Myocyte (in vitro differentiated cells): ENCODE results near the gene PPIL1. TPM values are rescaled to one million over a fixed set of nuclear protein-coding genes. Genes with fewer than 3 reads are reported as not detected.

Experiments
- DNase-seq: peaks from one replicate; pipeline ENCODE4 v3.0.0-alpha.2; 2012; ENCODE audit warnings: low read depth
- total RNA-seq: library from RNA; depleted of rRNA; stranded (reverse); fragments of >200 nt; gene quantifications from 2 replicates; pipeline ENCODE4 v1.2.3, GENCODE V29; 2014

The PPIL1 gene
- total RNA-seq, 1 donor from 2014 or later = 31.3 TPM

DNA sequence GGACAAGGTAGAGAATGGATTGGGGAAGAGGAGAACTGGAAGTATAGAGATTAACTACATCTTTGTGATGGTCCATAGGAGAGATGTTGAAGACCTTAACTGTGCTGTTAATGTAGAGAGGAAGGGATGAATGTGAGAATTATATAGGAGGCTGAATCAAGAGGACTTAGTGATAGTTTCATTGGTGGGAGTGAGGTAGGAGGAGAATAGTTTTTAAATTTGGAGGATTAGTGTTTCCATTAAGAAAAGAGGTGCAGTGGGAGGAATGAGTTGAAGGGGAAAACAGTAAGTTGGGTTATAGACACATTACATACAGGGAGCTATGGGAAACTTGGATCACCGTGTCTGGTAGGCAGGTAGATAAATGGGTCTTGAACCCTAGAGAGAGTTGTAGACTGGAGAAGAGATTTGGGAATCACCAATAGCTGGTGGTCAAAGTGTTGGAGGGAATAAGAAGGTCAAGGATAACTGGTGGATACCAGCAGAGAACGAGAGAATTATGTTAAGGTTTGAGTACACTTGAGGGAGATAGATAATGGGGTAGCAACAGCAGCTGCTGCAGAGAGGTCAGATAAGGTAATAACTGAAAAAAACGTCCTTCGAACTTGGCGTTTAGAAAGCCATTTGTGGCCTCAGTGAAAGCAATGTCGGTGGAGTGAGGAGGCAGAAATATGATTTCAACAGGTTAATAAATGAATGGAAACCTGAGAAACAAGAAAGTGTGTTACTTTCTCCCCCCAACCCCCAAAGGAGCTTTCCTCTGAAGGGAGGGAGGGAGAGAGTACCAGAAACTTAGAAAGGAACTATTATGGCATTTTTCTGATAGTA lies 14.3 kb upstream of the PPIL1 start:
- no peak for DNase-seq

DNA sequence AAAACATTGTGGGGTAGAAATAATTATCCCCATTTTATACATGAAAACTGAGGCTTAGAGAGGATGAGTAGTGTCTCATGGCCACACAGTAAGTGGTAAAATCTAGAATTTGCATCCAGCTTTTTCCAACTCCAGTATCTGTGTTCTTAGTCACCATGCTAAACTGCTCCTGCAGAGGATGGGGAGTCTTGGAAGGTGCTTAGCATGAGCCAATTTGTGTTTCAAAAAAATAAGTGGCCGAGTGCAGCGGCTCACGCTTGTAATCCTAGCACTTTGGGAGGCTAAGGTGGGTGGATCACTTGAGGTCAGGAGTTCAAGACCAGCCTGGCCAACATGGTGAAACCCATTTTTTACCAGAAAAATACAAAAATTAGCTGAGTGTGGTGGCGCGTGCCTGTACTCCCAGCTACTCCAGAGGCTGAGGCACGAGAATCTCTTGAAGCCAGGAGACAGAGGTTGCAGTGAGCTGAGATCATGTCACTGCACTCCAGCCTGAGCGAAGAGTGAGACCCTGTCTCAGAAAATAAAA lies 13.6 kb upstream of the PPIL1 start:
- no peak for DNase-seq

DNA sequence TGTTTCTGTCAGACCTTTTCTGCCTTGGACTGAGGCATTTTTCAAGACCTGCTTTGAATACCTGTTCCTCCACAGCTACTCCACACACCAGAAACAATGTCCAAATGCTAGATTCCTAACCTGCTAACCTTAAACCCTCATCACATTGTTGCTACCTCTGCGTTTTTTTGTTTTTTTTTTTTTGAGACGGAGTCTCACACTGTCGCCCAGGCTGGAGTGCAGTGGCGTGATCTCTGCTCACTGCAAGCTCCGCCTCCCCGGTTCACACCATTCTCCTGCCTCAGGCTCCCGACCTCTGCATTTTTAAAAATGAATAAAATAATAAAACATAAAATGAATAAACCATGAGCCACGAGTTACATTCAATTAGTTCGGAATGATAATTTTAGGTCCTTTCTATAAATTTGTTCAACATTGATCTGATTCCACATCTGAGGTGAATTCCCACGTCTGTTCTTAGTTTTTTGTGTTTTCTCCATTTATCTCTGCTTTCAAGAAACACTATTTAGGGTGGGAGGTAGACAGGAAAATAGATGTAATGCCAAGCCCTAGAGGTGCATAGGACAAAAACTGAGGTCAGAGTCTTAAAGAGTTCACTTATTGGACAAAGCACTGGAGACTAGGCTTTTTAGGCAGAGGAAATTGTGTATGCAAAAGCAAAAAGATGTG lies 12.5 kb upstream of the PPIL1 start:
- DNase-seq = no peak

DNA sequence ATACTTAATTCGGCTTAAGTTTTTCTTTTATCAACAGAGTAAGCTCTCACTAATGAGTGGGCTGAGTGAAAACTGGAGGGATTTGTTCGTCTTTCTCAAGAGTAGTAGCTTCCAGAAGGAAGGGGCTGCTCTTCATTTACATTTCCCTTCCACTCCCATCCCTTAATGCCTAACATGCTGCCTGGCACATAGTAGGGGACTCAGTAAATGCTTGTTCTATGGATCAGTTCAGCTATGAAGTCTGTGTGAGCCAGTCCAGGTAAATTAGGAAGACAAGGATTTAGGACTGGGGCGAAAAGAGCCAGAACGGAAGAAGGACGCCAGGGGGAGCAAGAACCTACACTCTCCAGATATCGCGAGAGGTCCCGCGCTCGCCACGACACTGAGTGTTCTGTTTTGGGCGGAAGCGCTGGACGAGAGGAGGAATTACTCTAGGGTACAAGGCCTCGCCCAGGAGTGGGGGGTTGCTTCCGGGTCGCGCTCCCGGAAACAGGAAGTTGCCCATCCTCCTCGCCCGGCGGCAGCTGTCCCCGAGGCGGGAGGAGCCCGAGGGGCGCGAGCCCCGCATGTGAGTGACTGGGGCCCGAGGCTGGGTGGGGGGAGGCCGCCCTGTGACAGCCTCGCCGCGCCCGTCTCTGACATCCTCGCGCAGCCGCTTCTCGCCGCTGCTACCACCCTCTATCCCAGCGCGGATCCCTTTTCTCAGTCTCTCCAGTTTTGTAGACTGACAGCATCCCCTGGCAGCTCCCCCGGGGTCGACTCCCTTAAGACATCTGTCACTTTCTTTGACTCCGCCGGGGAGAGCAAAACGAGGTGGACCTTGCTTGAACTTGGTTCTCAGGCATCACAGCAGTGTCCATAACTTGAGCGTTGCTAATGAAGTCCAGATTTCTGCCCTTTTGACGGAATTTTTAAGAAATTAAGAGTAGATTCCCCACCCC lies 11.1 kb upstream of the PPIL1 start, which contains the start of gene C6orf89:
TSS of gene C6orf89 (plus strand) at position 492 of the 941 bp plus-strand sequence. CDS start 13,493 bp downstream, outside the sequence.
- DNase-seq = peak; percentile 99

DNA sequence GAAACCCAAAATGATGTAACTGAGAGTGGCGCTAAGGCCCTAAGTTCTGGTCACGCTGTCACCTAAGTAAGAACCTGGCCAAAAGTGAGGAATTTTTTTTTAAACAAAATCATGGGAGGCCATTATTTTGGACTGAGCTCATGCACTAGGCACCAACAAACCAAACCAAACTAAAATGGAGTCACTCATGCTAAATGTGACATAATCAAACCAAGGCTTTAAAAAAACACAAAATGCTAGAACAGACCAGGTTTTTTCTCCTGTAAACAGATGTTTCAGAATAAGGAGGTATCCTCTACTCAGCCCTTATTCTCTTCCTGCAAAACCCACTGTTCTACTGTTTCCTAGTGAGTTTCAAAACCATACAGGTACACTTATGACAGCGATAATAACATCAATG lies 10.0 kb upstream of the PPIL1 start:
- DNase-seq = no peak

DNA sequence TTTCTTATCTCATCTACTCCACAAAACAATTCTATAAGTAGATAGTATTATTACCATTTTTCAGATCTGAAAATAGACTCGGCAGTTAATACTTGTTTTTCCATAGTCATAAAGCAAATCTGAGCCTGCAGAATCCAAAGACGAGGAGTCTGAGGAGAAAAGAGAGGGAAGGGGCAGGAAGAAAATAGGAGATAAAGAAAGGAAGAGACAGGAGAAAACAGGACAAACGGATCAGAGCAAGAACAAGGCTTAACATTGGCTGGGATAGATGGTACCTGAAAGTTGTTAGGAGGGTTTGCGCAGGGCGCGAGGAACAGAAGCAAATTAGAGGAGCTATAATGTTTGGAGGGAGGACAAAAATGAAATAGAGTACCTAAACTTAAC lies 639 bp upstream of the PPIL1 start:
- DNase-seq = no peak

DNA sequence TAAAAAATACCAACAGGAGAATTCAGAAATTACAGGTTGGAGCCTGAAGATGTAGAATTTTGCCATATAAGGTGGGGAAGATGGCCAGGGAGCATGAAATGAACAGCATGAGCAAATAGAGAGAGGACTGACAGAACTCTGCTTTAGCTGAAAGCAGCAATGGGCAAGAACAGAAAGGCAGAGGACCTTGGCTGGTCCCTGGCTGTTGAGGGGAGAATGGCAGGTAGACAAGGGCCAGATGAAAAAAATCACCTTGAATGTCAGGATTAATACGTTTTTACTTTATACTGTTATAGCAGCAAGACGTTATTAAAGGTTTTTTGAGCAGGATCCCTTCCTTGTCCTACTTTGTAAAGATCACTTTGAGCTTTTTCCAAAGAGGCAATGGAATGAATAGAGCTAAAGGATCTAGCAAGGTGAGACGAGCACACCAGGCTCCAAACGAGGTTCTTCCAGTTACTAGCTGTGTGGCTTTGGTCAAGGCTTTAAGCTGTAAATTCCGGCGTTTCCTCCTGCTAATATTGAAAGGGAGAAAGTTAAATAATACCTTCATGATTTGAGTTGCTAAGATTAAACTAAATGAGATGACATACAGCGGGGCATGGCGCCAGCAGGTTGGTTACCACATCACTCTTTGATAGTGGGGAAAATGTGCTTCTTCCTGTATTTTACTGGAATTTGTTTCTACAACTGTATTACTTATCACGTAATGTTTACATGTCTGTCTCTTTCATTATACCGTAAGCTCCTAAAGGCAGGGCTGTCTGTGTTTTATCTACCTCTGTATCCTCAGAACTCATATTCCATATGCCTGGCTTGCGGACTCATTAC lies 776 bp downstream of the PPIL1 start:
- no peak for DNase-seq

DNA sequence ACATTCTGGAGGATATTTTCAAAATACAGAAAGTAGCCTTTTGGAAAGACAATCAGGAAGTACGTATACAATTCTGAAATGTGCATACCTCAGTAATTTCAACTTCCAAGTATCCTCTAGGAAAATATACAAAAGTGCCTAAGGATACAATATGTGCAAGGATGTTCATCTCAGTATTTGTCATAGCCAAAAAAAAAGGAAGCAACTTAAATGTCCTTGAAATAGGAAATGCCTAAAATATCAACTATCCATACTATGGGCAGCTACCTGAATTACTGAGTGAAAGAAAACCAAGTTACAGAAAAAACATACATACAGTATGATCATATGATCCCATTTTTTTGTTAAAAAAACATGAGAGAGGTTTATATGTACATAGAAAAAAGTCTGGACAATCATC lies 1.5 kb downstream of the PPIL1 start:
- no peak for DNase-seq

DNA sequence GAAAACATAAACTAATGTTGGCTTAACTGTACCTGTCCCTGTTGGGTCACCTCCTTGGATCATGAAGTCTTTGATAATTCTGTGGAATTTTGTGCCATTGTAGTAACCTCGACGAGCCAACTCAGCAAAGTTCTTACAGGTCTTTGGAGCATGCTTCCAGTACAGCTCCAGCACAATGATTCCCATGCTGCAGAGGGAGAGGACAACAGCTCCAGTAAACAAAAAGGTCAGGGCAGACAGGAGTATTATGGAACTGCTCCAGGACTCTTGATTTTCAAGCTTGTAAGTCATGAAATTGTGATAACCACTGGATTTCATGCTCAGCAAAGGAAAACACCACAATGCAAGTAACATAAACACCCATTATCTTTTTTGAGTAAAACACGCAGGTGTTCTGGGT lies 2.9 kb downstream of the PPIL1 start:
- DNase-seq = no peak

DNA sequence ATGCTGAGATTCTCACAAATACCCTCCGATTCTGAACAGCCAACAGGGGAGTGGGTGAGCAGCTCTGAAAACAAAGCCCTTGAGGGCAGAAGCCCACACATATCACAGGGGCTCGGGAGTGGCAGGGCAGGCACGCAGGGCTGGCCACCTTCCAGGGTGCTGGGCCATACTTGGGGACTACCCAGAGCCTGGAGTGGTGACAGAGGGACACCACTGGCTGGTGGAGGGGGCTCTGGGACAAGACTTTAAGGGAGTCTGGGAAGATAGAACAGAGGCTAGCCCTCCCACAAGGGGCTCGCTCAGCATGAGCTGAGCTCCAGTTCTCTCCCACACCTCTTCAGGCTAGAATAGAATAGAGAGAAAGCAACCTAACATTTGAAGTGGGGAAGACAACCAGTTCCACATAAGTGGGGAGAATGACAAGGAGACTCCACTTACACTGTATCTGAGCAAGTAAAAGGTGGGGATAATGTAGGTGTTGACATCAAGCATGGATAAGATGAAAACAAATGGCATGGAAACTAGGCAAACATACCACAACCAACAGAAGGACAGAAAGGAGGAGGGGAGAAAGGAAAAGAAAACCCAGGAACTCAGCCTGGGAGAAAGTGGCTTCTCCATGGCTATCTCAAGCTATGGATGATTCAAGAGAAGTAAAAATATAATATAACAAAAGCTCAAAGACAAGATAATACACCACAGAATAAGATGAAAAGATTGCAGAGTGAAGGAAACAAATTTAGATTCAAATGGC lies 7.0 kb downstream of the PPIL1 start:
- no peak for DNase-seq

DNA sequence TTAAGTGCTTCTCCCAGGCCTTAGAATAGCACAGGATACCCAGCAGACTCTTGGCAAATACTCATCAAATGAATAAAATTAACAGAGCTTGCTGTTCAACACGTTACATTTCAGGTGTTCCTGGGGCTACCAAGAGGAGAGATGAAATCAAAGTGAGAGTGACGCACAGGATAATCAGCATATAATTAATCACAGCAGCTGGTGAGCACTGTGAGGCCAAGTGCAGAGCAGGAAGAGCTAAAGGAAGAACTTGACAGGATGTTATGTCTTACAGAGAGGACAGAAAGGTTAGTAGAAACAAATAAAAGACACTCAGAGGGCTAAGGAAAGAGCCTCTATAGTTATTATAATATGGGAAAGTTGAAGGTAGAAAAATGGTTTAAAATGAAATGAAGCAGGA lies 8.8 kb downstream of the PPIL1 start:
- no peak for DNase-seq

DNA sequence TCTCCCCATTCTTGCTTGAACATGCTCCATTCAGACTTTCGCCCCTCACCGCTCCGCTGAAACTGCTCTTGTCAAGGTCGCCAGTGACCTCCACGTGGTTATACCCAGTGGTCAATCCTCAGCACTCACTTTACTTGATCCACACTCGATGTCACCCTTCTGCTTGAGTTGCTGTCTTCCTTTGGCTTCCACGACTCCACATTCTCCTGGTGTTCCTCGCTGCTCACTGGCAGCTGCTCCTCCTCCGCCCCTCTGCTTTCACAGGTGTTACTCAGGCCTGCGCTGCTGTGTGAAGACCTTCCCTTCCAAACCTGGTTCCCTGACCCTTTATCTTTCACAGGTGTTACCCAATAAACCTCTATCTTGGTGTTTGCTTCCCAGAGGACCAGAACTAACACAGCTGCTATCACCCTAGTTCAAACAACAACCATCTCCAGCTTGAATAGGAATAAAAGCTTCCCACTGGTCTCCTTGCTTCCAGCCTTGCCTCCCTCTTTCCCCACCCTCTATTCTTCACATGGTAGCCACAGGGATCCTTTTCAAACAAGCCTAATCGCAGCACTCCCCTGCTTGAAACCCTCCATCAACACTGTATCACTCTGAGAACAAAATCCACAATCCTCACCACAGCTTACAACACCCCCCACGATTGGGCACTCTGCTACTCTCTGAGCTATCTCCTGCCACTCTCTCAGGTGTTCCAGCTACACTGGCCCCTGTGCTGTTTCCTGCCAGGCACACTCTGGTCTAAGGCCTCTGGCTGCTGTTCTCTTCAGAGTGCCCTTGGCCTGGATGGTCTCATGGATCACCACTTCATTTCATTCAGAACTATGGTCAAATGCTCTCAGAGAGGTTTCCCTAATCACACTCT lies 10.7 kb downstream of the PPIL1 start:
- DNase-seq = no peak

DNA sequence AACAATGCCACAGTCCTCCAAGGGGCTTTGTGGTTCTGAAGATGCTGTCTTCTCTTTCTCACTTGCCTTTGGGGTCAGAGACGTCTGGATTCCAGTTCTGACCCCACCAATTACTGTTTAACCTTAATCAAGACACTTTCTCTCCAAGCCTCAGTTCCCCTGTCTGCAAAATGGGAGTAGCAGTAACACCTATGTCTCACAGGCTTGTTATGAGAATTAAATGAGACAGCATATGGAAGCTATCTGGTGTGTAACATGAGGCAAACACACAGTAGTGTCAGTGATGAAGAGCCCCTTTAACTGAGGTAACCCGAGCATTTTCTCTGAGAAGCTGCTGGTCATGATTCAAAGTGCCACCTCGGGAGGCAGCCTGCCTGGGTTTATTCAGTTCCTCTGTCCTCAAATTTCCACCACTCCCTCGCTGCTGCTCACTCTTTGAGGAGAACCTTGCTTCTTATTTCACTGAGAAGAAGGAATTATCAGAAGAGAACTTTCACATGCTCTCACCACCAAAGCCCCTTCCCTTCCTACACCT lies 11.7 kb downstream of the PPIL1 start:
- DNase-seq = no peak

DNA sequence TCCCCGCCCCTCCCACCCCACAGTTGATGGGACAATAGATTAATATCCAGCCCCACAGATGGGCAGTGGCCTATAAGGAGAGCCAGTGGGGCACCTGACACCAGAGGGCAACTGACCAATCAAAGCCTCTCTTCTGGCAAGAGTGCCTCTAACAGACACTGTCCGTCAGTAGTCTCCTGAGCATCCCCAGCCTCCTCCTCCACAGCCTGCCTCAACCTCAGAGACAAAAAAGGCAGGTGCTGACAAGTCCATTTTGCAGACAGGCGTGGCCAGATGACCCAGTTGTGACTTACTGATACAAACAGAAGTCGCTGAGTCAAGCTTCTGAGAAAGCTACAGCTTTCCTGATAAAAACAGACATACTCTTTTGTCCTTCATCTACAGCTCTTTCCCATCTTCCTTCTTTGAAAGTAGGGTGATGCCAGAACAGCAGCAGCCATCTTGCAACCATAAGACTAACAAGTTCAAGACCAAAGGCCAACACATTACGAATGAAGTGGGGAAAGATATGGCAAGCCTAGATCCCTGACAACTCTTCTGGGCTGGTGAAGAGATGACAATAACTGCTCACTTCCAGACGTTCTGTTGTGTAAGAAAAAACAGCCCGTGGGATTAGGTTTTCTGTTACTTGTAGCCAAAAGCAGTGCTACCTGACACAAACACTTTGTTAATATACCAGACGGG lies 12.3 kb downstream of the PPIL1 start:
- DNase-seq = no peak

DNA sequence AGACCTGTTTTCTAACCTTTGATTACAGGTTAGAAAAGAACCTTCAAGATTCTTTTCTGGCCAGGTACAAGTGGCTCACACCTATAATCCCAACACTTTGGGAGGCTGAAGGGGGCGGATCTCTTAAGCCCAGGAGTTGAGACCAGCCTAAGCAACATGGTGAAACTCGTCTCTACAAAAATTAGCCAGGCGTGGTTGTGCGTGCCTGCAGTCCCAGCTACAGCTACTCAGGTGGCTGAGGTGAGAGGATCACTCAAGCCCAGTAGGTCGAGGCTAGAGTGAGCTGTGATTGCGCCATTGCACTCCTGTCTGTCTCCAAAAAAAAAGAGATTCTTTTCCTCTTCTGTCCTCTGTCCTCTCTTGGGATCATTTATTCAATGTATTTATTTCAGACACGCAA lies 14.5 kb downstream of the PPIL1 start:
- no peak for DNase-seq

DNA sequence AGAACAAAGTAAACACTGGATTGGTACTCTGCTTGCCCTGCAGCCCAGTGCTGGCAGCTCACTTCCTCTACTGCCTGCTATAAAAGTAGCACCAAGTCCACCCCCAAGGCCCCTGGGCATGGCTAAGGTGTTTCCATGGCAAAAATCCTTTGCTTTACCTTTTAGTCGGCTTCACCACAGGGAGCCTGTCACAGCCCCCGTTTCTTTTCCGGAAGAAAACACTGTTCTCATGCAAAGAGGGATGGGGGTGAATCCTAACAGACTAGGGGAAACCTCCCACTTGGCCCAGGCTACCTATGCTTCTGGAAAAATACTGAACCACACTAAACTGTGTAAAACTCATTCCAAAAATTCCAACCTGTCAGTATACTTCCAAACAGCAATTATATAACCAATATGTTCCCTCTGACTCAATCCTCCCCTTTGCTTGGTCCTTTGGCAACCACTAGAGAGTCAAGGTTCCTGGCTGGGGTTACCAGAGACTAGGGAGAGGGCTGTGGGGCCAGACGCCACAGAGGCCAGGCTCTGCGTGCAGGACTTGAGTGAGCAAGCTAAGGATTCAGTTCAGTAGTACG lies 16.1 kb downstream of the PPIL1 start:
- DNase-seq = no peak

DNA sequence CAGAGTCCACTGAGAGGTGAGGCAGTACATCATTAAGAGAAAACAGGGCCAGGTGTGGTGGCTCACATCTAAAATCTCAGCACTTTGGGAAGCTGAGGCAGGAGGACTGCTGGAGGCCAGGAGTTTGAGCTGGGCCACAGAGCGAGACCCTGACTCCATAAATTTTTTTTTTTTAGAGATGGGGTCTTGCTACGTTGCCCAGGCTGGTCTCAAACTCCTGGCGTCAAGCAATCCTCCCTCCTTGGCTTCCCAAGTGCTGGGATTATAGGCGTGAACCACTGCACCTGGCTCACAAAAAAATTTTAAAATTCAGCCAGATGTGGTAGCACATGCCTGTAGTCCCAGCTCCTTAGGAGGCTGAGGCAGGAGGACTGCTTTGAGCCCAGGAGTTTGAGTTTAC lies 17.3 kb downstream of the PPIL1 start:
- no peak for DNase-seq

DNA sequence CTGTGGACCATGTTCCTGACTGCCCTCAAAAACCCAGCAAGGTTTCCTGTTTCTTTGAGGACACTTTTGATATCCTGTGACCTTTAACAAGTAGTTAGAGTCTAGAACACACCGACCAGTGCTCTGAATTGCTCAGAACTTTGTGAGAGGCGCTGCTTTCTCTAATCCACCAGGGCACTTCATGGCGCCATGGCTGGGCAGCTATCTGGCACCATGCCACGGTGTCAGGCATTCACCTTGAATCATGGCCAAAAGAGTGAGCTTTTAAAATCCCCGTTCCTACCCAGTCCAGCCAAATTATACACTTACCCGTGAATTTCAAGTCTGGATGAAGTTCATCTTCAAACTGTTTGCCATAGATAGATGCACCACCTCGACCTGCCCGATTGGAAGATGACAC lies 18.3 kb downstream of the PPIL1 start:
- DNase-seq = no peak
